Pancreas (tissue), 10 donors: Measurements from ENCODE around the gene SELENON. TPM values are rescaled to one million over a fixed set of nuclear protein-coding genes. Genes with fewer than 3 reads are reported as not detected.

Experiments
- ATAC-seq, 4 donors: fragments of 200-7000 bp; cut with Tn5 transposase; one replicate each; pipeline versions ENCODE4 v1.8.0 to v1.9.1; 2020; ENCODE audit warnings: mild to moderate bottlenecking in 4 of 4, moderate library complexity in 4 of 4
- DNase-seq, 6 donors: peaks; one replicate each; pipeline ENCODE4 v3.0.0-alpha.2; 2020
- FAIRE-seq: peaks from 2 replicates; lab custom pipeline; 2012; peaks lifted over from hg19 to GRCh38; lab: Jason Lieb, UNC
- H3K27ac ChIP-seq, 4 donors: fragments of 200-600 bp; sonication (generic); 1 replicate in 3 of 4; 2 replicates in 1 of 4; pipeline versions ENCODE4 v1.5.0 to v1.8.0; 2020
- H3K27me3 ChIP-seq, 4 donors: fragments of 200-600 bp; one replicate each; pipeline ENCODE4 v1.8.0; 2021
- H3K36me3 ChIP-seq, 3 donors: fragments of 200-600 bp; sonication (generic) in 1 of 3; one replicate each; pipeline versions ENCODE4 v1.5.0 to v1.8.0; 2020 to 2021
- H3K4me1 ChIP-seq, 3 donors: fragments of 200-600 bp; one replicate each; pipeline ENCODE4 v1.8.0; 2021
- H3K4me3 ChIP-seq, 4 donors: fragments of 200-600 bp; sonication (generic) in 2 of 4; one replicate each; pipeline versions ENCODE4 v1.5.0 to v1.8.0; 2020 to 2021
- H3K9me3 ChIP-seq, 4 donors: fragments of 200-600 bp; one replicate each; pipeline ENCODE4 v1.8.0; 2021
- WGBS, 2 donors: extraction: QIAGEN DNeasy Blood & Tissue Kit; methylation state at CpG; one replicate each; pipeline ENCODE4 v1.1.7; 2013; 5-methylcytosine and 5-hydroxymethylcytosine counted together
- intact Hi-C, 3 donors: fragments of 100-400 bp; cut with DNase I; formaldehyde crosslinking; loops; one replicate each; pipeline versions ENCODE4 v1.11.1 to v1.14.2; 2022
- polyA plus RNA-seq, 2 donors: library from polyadenylated mRNA; stranded (reverse); fragments of 200-250 nt; gene quantifications; one replicate each; pipeline ENCODE4 v1.2.3, GENCODE V29; 2013
- total RNA-seq, 6 donors: library from RNA; stranded (reverse); fragmentation: NEBNext Ultra II Directional in 4 of 6; extraction: Animal tissue kit (Norgen Biotek cat#: 25700) in 4 of 6; gene quantifications; one replicate each; pipeline versions ENCODE4 v1.2.1 to v1.2.4, GENCODE V29; 2021 to 2023
- TF ChIP-seq, protein P1 (sequence below), 4 donors: fragments of 200-600 bp; sonication (generic) in 3 of 4; IDR thresholded peaks; one replicate each; pipeline versions ENCODE4 v1.5.0 to v1.8.0; 2021; ENCODE audit warnings: antibody characterized with exemption in 4 of 4
- donor health status: healthy with polysubstance abuse.
- donor health status: DM: no; HTN: no; CAD: no; lungs with moderate emphysema.
- donor health status: DM: no; HTN: no; CAD: no.
- donor health status: control.
- donor health status: control.
- donor health status: Bipolar disorder and iron deficiency.
- donor health status: DM: yes; HTN: yes; CAD: no.
- donor health status: DM: no; HTN: no; CAD: no.
- donor health status: DM: no; HTN: no; CAD: no.
- donor health status: DM: yes; HTN: yes; CAD: no.

The SELENON gene
- total and polyA plus RNA-seq, 8 donors, result 27.8 to 48.3 (median 37.9) TPM

- WGBS, 2 donors, result 42 to 62% methylated on average over 6 of the region's 6 CpGs
- H3K9me3 ChIP-seq, result no peaks in the 10 kb centered on the region
- no peaks in the 10 kb centered on the region for H3K27me3 ChIP-seq
- ATAC-seq (peak in 2 of 4 donors; percentile 29 to 46), DNase-seq (no peak), FAIRE-seq (no peak)
- no peak overlapping the region for H3K4me3 ChIP-seq
- intact Hi-C loops, result loop anchor here (10.0 kb wide), 2 partner anchors 162 to 172 kb away; partner anchors contain the start of gene PAFAH2 (in 1 of the 3)
- H3K36me3 ChIP-seq, result peaks cover 4 to 31% (median 21%) of the 10 kb centered on the region in 3 donors
- peak overlapping the region in 2 of 4 donors; percentile 2 to 24 for H3K27ac ChIP-seq
- TF ChIP-seq, protein P1, sequence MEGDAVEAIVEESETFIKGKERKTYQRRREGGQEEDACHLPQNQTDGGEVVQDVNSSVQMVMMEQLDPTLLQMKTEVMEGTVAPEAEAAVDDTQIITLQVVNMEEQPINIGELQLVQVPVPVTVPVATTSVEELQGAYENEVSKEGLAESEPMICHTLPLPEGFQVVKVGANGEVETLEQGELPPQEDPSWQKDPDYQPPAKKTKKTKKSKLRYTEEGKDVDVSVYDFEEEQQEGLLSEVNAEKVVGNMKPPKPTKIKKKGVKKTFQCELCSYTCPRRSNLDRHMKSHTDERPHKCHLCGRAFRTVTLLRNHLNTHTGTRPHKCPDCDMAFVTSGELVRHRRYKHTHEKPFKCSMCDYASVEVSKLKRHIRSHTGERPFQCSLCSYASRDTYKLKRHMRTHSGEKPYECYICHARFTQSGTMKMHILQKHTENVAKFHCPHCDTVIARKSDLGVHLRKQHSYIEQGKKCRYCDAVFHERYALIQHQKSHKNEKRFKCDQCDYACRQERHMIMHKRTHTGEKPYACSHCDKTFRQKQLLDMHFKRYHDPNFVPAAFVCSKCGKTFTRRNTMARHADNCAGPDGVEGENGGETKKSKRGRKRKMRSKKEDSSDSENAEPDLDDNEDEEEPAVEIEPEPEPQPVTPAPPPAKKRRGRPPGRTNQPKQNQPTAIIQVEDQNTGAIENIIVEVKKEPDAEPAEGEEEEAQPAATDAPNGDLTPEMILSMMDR (IDR thresholded peaks at IDR 0.05), result no peak
- peaks cover 0 to 26% (median 6%) of the 10 kb centered on the region in 3 donors for H3K4me1 ChIP-seq
These were observed 32.5 kb downstream of the SELENON start for GRCh38 chr1:25832336-25833037.

GRCh38 chr1:25833158-25833557 is 33.2 kb downstream of the SELENON start:
- H3K36me3 ChIP-seq, result peaks cover 4 to 30% (median 18%) of the 10 kb centered on the region in 3 donors
- no peaks in the 10 kb centered on the region for H3K27me3 ChIP-seq
- 94 to 95% methylated on average over 5 of the region's 5 CpGs for WGBS, 2 donors
- no peak overlapping the region for H3K4me3 ChIP-seq
- DNase-seq (no peak), FAIRE-seq (no peak), ATAC-seq (no peak)
- intact Hi-C loops, result loop anchor here (10.0 kb wide), 2 partner anchors 162 to 172 kb away; partner anchors contain the start of gene PAFAH2 (in 1 of the 3)
- H3K27ac ChIP-seq, result no peak overlapping the region
- peaks cover 0 to 29% (median 6%) of the 10 kb centered on the region in 3 donors for H3K4me1 ChIP-seq
- no peaks in the 10 kb centered on the region for H3K9me3 ChIP-seq
- TF ChIP-seq, protein P1 (IDR thresholded peaks at IDR 0.05), result no peak

DNA sequence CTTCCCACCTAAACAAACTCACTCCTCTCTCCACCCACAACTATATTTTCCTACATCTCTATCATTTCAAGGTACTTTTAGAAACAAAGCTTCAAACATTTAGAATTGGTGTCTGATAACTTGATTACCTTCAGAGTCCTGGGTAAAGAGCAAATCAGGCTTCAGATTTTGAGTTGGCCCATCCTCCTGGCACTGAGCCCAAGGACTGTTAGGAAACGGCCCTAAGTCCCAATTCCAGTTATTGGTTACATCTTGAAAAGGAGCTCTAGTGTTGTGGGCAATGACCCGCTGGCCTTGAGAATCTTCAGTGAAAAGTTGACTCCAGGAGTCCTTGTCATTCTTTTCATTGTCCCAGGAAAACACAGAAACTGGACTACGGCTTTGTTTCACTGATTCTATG is 34.9 kb downstream of the SELENON start:
- H3K9me3 ChIP-seq, result no peaks in the 10 kb centered on the region
- H3K27me3 ChIP-seq, result no peaks in the 10 kb centered on the region
- TF ChIP-seq, protein P1 (IDR thresholded peaks at IDR 0.05), result no peak
- DNase-seq, result no peak
- H3K4me1 ChIP-seq, result peaks cover 0 to 23% (median 0%) of the 10 kb centered on the region in 3 donors
- intact Hi-C loops, result loop anchor here (10.0 kb wide), 2 partner anchors 160 to 170 kb away; partner anchors contain the start of gene PAFAH2 (in 1 of the 3)
- H3K36me3 ChIP-seq, result peaks cover 0 to 30% (median 13%) of the 10 kb centered on the region in 3 donors
- no peak overlapping the region for H3K4me3 ChIP-seq
- WGBS, 2 donors, result 58 to 59% methylated on average over 3 of the region's 3 CpGs
- no peak for FAIRE-seq
- no peak overlapping the region for H3K27ac ChIP-seq
- ATAC-seq, result no peak

DNA sequence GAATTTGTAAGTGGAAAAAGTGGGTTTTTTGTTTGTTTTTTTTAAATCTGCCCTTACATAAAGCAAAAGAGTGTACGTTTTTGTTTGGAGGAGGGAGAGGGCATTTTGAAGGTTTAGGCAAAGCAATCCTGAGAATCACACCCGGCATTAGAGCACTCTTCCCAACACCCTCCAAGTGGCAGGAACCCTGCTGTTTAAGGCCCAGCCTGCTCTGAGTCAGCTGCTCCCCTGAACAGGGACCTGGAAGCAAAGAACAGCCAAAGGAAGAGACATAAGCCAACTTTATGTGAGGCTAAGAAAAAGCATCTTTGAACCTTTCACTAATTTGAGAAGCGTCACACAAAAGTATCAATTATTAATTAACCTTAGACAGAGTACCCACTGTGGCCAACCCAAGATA is 36.7 kb downstream of the SELENON start:
- FAIRE-seq (no peak), DNase-seq (no peak), ATAC-seq (peak in 3 of 4 donors; percentile 20 to 31 (median 30))
- Histone ChIP-seq H3K4me1 (peaks cover 0 to 18% (median 0%) of the 10 kb centered on the region in 3 donors), H3K27me3 (no peaks in the 10 kb centered on the region), H3K9me3 (no peaks in the 10 kb centered on the region), H3K27ac (peak overlapping the region in 2 of 4 donors; percentile 4 to 33), H3K36me3 (peaks cover 0 to 13% (median 9%) of the 10 kb centered on the region in 3 donors), H3K4me3 (no peak overlapping the region)
- WGBS, 2 donors, result 62 to 69% methylated on average over 3 of the region's 3 CpGs
- intact Hi-C loops, result loop anchor here (10.0 kb wide), 2 partner anchors 158 to 168 kb away; partner anchors contain the start of gene PAFAH2 (in 1 of the 3)
- TF ChIP-seq, protein P1 (IDR thresholded peaks at IDR 0.05), result no peak
